PC-3 (cell line): ENCODE measurements around the gene CCNQ. TPM values are rescaled to one million over a fixed set of nuclear protein-coding genes. Genes with fewer than 3 reads are reported as not detected.

Experiments
- ATAC-seq: fragments of 200-7000 bp; cut with Tn5 transposase; 2 replicates; pipeline ENCODE4 v1.9.1; 2020; ENCODE audit warnings: mild to moderate bottlenecking, moderate library complexity
- BruUV-seq: library from RNA; stranded (reverse); fragments of 400-500 nt; replicated peaks from 2 replicates; lab custom pipeline; 2021; lab: Mats Ljungman, UMichigan
- CTCF ChIA-PET: fragments of 300-600 bp; sonication (Branson Sonifier 250); formaldehyde crosslinking; loops from one replicate; lab custom pipeline; 2022; ENCODE audit warnings: antibody characterized with exemption; lab: Charles Lee
- POLR2A ChIA-PET: fragments of 300-600 bp; sonication (Branson Sonifier 250); formaldehyde crosslinking; loops from one replicate; lab custom pipeline; 2022; ENCODE audit warnings: antibody characterized with exemption; ENCODE audit not compliant: unreplicated experiment; lab: Charles Lee
- DNase-seq: peaks from one replicate; pipeline ENCODE4 v3.0.0-alpha.2; 2015
- H2AFZ ChIP-seq: fragments of 300-600 bp; sonication (generic); 2 replicates; pipeline ENCODE4 v1.6.0; 2016; ENCODE audit warnings: antibody characterized with exemption, low read length
- H3F3A ChIP-seq: fragments of 300-600 bp; sonication (generic); one replicate; pipeline ENCODE4 v1.6.0; 2017; ENCODE audit warnings: antibody characterized with exemption, low read length, control low read depth, mild to moderate bottlenecking; ENCODE audit not compliant: unreplicated experiment
- H3K27ac ChIP-seq: fragments of 300-600 bp; sonication (generic); 2 replicates; pipeline ENCODE4 v1.5.1; 2016; ENCODE audit warnings: mild to moderate bottlenecking, low read length
- H3K27me3 ChIP-seq: fragments of 300-600 bp; sonication (generic); 2 replicates; pipeline ENCODE4 v1.6.1; 2016; ENCODE audit warnings: low read length, mixed read lengths
- H3K36me3 ChIP-seq: fragments of 300-600 bp; sonication (generic); 2 replicates; pipeline ENCODE4 v1.6.1; 2016; ENCODE audit warnings: low read depth, mixed run types, low read length, mixed read lengths
- H3K4me1 ChIP-seq: fragments of 300-600 bp; sonication (generic); 2 replicates; pipeline ENCODE4 v1.5.1; 2016; ENCODE audit warnings: low read length; ENCODE audit not compliant: insufficient read depth
- H3K4me2 ChIP-seq: fragments of 300-600 bp; sonication (generic); 2 replicates; pipeline ENCODE4 v1.6.0; 2016; ENCODE audit warnings: low read length
- H3K4me3 ChIP-seq: fragments of 300-600 bp; sonication (generic); 2 replicates; pipeline ENCODE4 v1.5.1; 2016; ENCODE audit warnings: mild to moderate bottlenecking, low read length, mixed read lengths
- H3K79me2 ChIP-seq: fragments of 300-600 bp; sonication (generic); 2 replicates; pipeline ENCODE4 v1.6.1; 2017; ENCODE audit warnings: low read length, mixed read lengths
- H3K9ac ChIP-seq: fragments of 300-600 bp; sonication (generic); 2 replicates; pipeline ENCODE4 v1.6.0; 2016; ENCODE audit warnings: mild to moderate bottlenecking, low read length
- H3K9me2 ChIP-seq: fragments of 300-600 bp; sonication (generic); replicated peaks from 2 replicates; pipeline ENCODE4 v1.6.1; 2016; ENCODE audit warnings: mixed run types, low read length, mixed read lengths
- H3K9me3 ChIP-seq: fragments of 300-600 bp; sonication (generic); 2 replicates; pipeline ENCODE4 v1.6.1; 2016; ENCODE audit warnings: low read length, mixed read lengths
- H4K20me1 ChIP-seq: fragments of 300-600 bp; sonication (generic); 2 replicates; pipeline ENCODE4 v1.6.1; 2016; ENCODE audit warnings: low read length, mixed read lengths
- EZH2 ChIP-seq: fragments of 300-600 bp; sonication (generic); IDR thresholded peaks from one replicate; pipeline ENCODE4 v1.6.1; 2017; ENCODE audit warnings: antibody characterized with exemption, mild to moderate bottlenecking, low read length; ENCODE audit not compliant: unreplicated experiment
- EZH2phosphoT487 ChIP-seq: fragments of 300-600 bp; sonication (generic); IDR thresholded peaks from 2 replicates; pipeline ENCODE4 v1.6.1; 2018; ENCODE audit warnings: mild to moderate bottlenecking, antibody characterized with exemption, low read length, borderline replicate concordance
- intact Hi-C: fragments of 100-400 bp; cut with micrococcal nuclease; formaldehyde crosslinking; loops from 2 replicates; pipeline ENCODE4 v1.9.0; 2023
- total RNA-seq: library from RNA; depleted of rRNA; stranded (reverse); fragments of >200 nt; gene quantifications from 2 replicates; pipeline ENCODE4 v1.2.3, GENCODE V29; 2014
- TF ChIP-seq, protein P1 (sequence below): fragments of 300-600 bp; sonication (generic); conservative IDR thresholded peaks from 2 replicates; pipeline ENCODE4 v1.5.1; 2017; ENCODE audit warnings: antibody characterized with exemption, low read depth, mild to moderate bottlenecking, low read length

Gene CCNQ
- total RNA-seq, 1 experiment from 2014 or later, result 110 TPM

DNA sequence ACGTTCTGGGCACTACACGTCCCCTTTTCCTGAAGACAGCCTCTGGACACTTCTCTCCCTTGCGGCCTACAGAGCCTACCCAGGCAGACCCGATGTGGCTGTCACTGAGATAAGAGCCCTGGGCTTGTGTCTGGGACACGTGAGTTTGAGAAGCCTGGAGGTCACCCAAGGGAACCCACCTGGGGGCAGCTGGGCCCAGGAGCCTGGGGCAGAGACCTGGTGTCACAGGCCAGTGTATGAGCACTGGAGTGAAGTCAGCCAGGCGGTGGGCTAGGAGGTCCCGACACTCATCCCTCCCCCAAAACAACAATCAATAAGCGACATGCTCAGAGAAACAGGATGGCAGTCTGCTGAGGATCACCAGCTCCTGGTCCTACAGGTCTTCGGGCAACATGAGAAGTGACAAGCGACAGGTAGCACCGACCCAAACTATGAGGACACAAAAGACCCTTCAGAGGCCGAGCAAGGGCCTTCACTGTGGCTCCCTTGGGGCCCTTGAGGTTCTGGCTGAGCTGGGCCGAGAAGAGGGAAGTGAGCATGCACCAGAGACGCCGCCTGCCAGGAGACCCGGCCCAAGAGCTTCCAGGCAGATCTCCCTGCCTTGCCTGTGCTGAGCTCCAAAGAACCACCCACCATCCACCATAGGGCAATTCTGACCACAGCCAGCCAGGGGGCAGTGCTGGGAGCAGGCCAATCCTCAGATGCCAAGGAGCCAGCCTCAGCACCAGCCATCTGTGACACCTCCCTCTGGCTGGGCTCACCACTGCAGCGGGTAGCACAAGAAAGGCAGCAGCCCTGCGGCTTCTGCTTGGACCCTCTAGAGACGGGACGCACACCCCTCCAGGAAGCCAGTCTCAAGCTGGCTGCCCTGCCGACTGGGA lies 37.1 kb upstream of the CCNQ start:
- Histone ChIP-seq H3K36me3 (no peaks in the 10 kb centered on the region), H3K9me2 (no peaks in the 10 kb centered on the region), H3K4me1 (no peaks in the 10 kb centered on the region), H3K4me3 (no peak overlapping the region), H3K27me3 (no peaks in the 10 kb centered on the region; the same call in 1 of the 2 replicates), H3K27ac (no peak overlapping the region), H3K4me2 (no peak overlapping the region), H3K9me3 (no peaks in the 10 kb centered on the region), H3K79me2 (no peaks in the 10 kb centered on the region), H3F3A (no peaks in the 10 kb centered on the region), H2AFZ (no peak overlapping the region), H4K20me1 (no peaks in the 10 kb centered on the region), H3K9ac (no peak overlapping the region)
- TF ChIP-seq EZH2 (no peak), EZH2phosphoT487 (no peak)
- TF ChIP-seq, protein P1, sequence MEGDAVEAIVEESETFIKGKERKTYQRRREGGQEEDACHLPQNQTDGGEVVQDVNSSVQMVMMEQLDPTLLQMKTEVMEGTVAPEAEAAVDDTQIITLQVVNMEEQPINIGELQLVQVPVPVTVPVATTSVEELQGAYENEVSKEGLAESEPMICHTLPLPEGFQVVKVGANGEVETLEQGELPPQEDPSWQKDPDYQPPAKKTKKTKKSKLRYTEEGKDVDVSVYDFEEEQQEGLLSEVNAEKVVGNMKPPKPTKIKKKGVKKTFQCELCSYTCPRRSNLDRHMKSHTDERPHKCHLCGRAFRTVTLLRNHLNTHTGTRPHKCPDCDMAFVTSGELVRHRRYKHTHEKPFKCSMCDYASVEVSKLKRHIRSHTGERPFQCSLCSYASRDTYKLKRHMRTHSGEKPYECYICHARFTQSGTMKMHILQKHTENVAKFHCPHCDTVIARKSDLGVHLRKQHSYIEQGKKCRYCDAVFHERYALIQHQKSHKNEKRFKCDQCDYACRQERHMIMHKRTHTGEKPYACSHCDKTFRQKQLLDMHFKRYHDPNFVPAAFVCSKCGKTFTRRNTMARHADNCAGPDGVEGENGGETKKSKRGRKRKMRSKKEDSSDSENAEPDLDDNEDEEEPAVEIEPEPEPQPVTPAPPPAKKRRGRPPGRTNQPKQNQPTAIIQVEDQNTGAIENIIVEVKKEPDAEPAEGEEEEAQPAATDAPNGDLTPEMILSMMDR, result peak; percentile 52; the same call in 1 of the 2 replicates
- ChIA-PET CTCF (no interaction called here), POLR2A (no interaction called here)
- intact Hi-C loops, result no loop called here
- DNase-seq, result peak; percentile 44
- ATAC-seq, result peak; percentile 71
- BruUV-seq, result no TSS peak

DNA sequence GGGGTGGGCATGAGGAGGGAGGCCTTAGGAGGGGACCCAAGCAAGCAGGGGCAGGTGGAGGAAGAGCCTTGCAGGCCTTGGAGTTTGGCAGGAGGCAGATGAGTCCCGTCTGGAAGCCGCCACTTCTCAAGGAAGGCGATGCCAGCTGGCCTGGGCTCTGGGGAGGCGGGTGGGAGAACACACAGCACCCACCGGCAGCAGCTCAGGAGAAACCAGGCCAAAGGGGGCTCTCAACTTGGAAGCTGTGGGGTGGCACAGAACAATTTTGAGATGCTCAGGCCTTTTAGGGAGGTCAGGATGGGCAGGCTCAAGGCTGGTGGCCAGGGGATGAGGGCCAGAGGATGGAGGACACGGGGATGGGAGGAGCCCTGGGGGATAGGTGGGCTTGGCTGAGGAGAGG lies 36.4 kb upstream of the CCNQ start:
- H3K27ac ChIP-seq, result no peak overlapping the region
- ChIA-PET POLR2A (no interaction called here), CTCF (no interaction called here)
- no peak overlapping the region for H2AFZ ChIP-seq
- no peaks in the 10 kb centered on the region for H3K36me3 ChIP-seq
- H3K79me2 ChIP-seq, result no peaks in the 10 kb centered on the region
- H3K9ac ChIP-seq, result no peak overlapping the region
- H3K27me3 ChIP-seq, result no peaks in the 10 kb centered on the region; the same call in 1 of the 2 replicates
- no peaks in the 10 kb centered on the region for H3K4me1 ChIP-seq
- H3K4me2 ChIP-seq, result no peak overlapping the region
- no peaks in the 10 kb centered on the region for H4K20me1 ChIP-seq
- no peaks in the 10 kb centered on the region for H3K9me2 ChIP-seq
- no peak for DNase-seq
- no peak overlapping the region for H3K4me3 ChIP-seq
- ATAC-seq, result no peak
- no peak for TF ChIP-seq EZH2
- TF ChIP-seq, protein P1, result no peak
- TF ChIP-seq EZH2phosphoT487, result no peak
- intact Hi-C loops, result no loop called here
- no TSS peak for BruUV-seq
- no peaks in the 10 kb centered on the region for H3K9me3 ChIP-seq
- no peaks in the 10 kb centered on the region for H3F3A ChIP-seq

DNA sequence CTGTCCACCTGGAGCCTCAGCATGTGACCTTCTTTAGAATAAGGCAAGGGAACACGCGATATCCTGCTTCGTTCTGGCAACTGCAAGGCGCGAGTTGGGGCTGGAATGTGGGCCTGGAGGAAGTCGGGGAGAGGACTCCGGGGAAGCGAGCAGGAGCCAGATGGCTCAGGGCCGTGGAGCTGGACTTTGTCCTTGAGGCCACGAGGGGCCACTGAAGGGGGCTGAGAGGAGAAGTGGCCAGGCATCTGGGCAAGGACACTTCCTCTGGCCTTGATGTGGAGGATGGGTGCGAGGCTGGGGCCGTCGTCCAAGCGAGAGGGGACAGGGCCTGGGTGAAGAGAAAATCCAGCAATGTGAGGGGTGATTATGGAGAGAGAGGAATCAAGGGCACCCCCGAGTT lies 35.9 kb upstream of the CCNQ start:
- ChIA-PET CTCF (no interaction called here), POLR2A (no interaction called here)
- H3K27me3 ChIP-seq, result no peaks in the 10 kb centered on the region; the same call in 1 of the 2 replicates

More for the DNA sequence above, 35.9 kb upstream of the CCNQ start:
- H3F3A ChIP-seq, result no peaks in the 10 kb centered on the region
- no peaks in the 10 kb centered on the region for H3K9me2 ChIP-seq
- no peaks in the 10 kb centered on the region for H3K36me3 ChIP-seq
- H3K27ac ChIP-seq, result no peak overlapping the region
- no peak overlapping the region for H3K9ac ChIP-seq
- H3K79me2 ChIP-seq, result no peaks in the 10 kb centered on the region
- H3K4me1 ChIP-seq, result no peaks in the 10 kb centered on the region
- BruUV-seq, result no TSS peak
- ATAC-seq (no peak), DNase-seq (no peak)
- no peak for TF ChIP-seq EZH2phosphoT487
- H2AFZ ChIP-seq, result no peak overlapping the region
- no peak overlapping the region for H3K4me3 ChIP-seq
- intact Hi-C loops, result no loop called here
- H3K9me3 ChIP-seq, result no peaks in the 10 kb centered on the region
- H3K4me2 ChIP-seq, result no peak overlapping the region
- no peaks in the 10 kb centered on the region for H4K20me1 ChIP-seq
